Measurements from ENCODE around the gene RPL35.

- TF ChIP-seq, protein P1, sequence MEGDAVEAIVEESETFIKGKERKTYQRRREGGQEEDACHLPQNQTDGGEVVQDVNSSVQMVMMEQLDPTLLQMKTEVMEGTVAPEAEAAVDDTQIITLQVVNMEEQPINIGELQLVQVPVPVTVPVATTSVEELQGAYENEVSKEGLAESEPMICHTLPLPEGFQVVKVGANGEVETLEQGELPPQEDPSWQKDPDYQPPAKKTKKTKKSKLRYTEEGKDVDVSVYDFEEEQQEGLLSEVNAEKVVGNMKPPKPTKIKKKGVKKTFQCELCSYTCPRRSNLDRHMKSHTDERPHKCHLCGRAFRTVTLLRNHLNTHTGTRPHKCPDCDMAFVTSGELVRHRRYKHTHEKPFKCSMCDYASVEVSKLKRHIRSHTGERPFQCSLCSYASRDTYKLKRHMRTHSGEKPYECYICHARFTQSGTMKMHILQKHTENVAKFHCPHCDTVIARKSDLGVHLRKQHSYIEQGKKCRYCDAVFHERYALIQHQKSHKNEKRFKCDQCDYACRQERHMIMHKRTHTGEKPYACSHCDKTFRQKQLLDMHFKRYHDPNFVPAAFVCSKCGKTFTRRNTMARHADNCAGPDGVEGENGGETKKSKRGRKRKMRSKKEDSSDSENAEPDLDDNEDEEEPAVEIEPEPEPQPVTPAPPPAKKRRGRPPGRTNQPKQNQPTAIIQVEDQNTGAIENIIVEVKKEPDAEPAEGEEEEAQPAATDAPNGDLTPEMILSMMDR (IDR thresholded peaks at IDR 0.05), result no peak
- TF ChIP-seq POLR2A (IDR thresholded peaks at IDR 0.05), result no peak
Measured at GRCh38 chr9:124846969-124847368, 14.8 kb downstream of the RPL35 start.

Measured in testis (tissue), 2 donors.